ENCODE data around the gene PMVK. TPM values are rescaled to one million over a fixed set of nuclear protein-coding genes. Genes with fewer than 3 reads are reported as not detected.
A peak's percentile ranks its signal among the peaks of the same experiment; 100 is the strongest.

PMVK gene
- total RNA-seq, 3 donors from 2014 or later = 28.4 to 37.6 (median 35.8) TPM

GRCh38 chr1:154895798-154896197 is 40.7 kb downstream of the PMVK start:
- intact Hi-C loops (cut with DNase I, micrococcal nuclease) = no loop called here
- no peak for TF ChIP-seq CTCF (IDR thresholded peaks at IDR 0.05)
- H3K9me3 ChIP-seq = no peaks in the 10 kb centered on the region
- H3K4me1 ChIP-seq (ENCODE audit: low read depth) = no peaks in the 10 kb centered on the region
- no peaks in the 10 kb centered on the region for H3K36me3 ChIP-seq (ENCODE audit: low read depth)
- ATAC-seq = no peak
- no peak overlapping the region for H3K4me3 ChIP-seq
- no peak for DNase-seq

- Histone ChIP-seq H3K4me3 (no peak overlapping the region), H3K9me3 (no peaks in the 10 kb centered on the region), H3K4me1 (ENCODE audit: low read depth) (no peaks in the 10 kb centered on the region), H3K36me3 (ENCODE audit: low read depth) (no peaks in the 10 kb centered on the region)
- DNase-seq = no peak
- TF ChIP-seq CTCF (IDR thresholded peaks at IDR 0.05) = no peak
- intact Hi-C loops (cut with DNase I, micrococcal nuclease) = no loop called here
- no peak for ATAC-seq
Observed at GRCh38 chr1:154891452-154891851, 45.1 kb downstream of the PMVK start.

- Histone ChIP-seq H3K9me3 (no peaks in the 10 kb centered on the region), H3K4me3 (no peak overlapping the region), H3K4me1 (ENCODE audit: low read depth) (peaks cover 3% of the 10 kb centered on the region), H3K36me3 (ENCODE audit: low read depth) (no peaks in the 10 kb centered on the region)
- intact Hi-C loops (cut with DNase I, micrococcal nuclease) = loop anchor here in 1 of 2 donors (10.0 kb wide), 1 partner anchor 314 kb away; no protein-coding TSS in a partner anchor
- no peak for TF ChIP-seq CTCF (IDR thresholded peaks at IDR 0.05)
- ATAC-seq (no peak), DNase-seq (no peak)
Observed at GRCh38 chr1:154888757-154889156, 47.8 kb downstream of the PMVK start.

- no peak for TF ChIP-seq CTCF (IDR thresholded peaks at IDR 0.05)
- DNase-seq = no peak
Observed at GRCh38 chr1:154886281-154887015, 50.1 kb downstream of the PMVK start.

GRCh38 chr1:154884869-154885701 is 51.4 kb downstream of the PMVK start:
- no peak for TF ChIP-seq CTCF (IDR thresholded peaks at IDR 0.05)
- ATAC-seq (peak; percentile 16), DNase-seq (no peak)
- H3K4me1 ChIP-seq (ENCODE audit: low read depth) = peaks cover 3% of the 10 kb centered on the region
- no peaks in the 10 kb centered on the region for H3K9me3 ChIP-seq
- intact Hi-C loops (cut with DNase I, micrococcal nuclease) = loop anchor here in 1 of 2 donors (10.0 kb wide), 1 partner anchor 310 kb away; no protein-coding TSS in a partner anchor
- no peak overlapping the region for H3K4me3 ChIP-seq
- H3K36me3 ChIP-seq (ENCODE audit: low read depth) = no peaks in the 10 kb centered on the region

More at GRCh38 chr1:154886281-154887015, 50.1 kb downstream of the PMVK start:
- H3K36me3 ChIP-seq (ENCODE audit: low read depth) = no peaks in the 10 kb centered on the region
- no peaks in the 10 kb centered on the region for H3K9me3 ChIP-seq
- intact Hi-C loops (cut with DNase I, micrococcal nuclease) = loop anchor here in 1 of 2 donors (10.0 kb wide), 1 partner anchor 312 kb away; no protein-coding TSS in a partner anchor
- no peak overlapping the region for H3K4me3 ChIP-seq
- no peak for ATAC-seq
- H3K4me1 ChIP-seq (ENCODE audit: low read depth) = peaks cover 3% of the 10 kb centered on the region

Measured in mucosa of descending colon (tissue), 3 donors.